HepG2 (cell line): Measurements from ENCODE around the gene RRP36. TPM values are rescaled to one million over a fixed set of nuclear protein-coding genes. Genes with fewer than 3 reads are reported as not detected.

ENCODE experiments used
- ESRRA ChIP-seq: sonication (generic); formaldehyde crosslinking; IDR thresholded peaks from 2 replicates; pipeline ENCODE4 v1.5.1; 2020; ENCODE audit warnings: mild to moderate bottlenecking, low read depth, missing genetic modification reagents
- ETV6 ChIP-seq: sonication (generic); formaldehyde crosslinking; conservative IDR thresholded peaks from 2 replicates; pipeline ENCODE4 v1.4.0; 2020; ENCODE audit warnings: missing genetic modification reagents
- FIP1L1 ChIP-seq: fragments of 200-400 bp; formaldehyde crosslinking; IDR thresholded peaks from 2 replicates; pipeline ENCODE4 v1.6.1; 2018; ENCODE audit warnings: low read depth, mild to moderate bottlenecking, low read length, moderate library complexity, borderline replicate concordance; ENCODE audit not compliant: insufficient read depth
- NRL ChIP-seq: sonication (generic); formaldehyde crosslinking; IDR thresholded peaks from 2 replicates; pipeline ENCODE4 v1.5.0; 2020; ENCODE audit warnings: missing genetic modification reagents, mild to moderate bottlenecking, moderate library complexity, borderline replicate concordance
- RAD51 ChIP-seq: fragments of 450-650 bp; IDR thresholded peaks from 2 replicates; pipeline ENCODE4 v1.6.1; 2016; ENCODE audit warnings: borderline replicate concordance
- RBM39 ChIP-seq: fragments of 200-400 bp; formaldehyde crosslinking; IDR thresholded peaks from one replicate; pipeline ENCODE4 v1.6.1; 2018; ENCODE audit warnings: antibody characterized with exemption, mild to moderate bottlenecking, low read depth, low read length; ENCODE audit not compliant: poor library complexity, severe bottlenecking
- RFX3 ChIP-seq: IDR thresholded peaks from 2 replicates; pipeline ENCODE4 v1.6.1; 2016; ENCODE audit warnings: missing biosample characterization, missing genetic modification reagents
- SMC3 ChIP-seq: IDR thresholded peaks from 2 replicates; pipeline ENCODE4 v1.6.1; 2011; ENCODE audit warnings: low read length, improper control_type of control experiment
- SSRP1 ChIP-seq: IDR thresholded peaks from 2 replicates; pipeline ENCODE4 v1.6.1; 2016; ENCODE audit warnings: control low read depth
- ZIK1 ChIP-seq: sonication (generic); formaldehyde crosslinking; IDR thresholded peaks from 2 replicates; pipeline ENCODE4 v1.5.0; 2020; ENCODE audit warnings: mild to moderate bottlenecking, low read depth, missing genetic modification reagents, borderline replicate concordance
- ZNF414 ChIP-seq: sonication (generic); formaldehyde crosslinking; IDR thresholded peaks from 2 replicates; pipeline ENCODE4 v1.5.0; 2020; ENCODE audit warnings: missing genetic modification reagents
- ZNF589 ChIP-seq: sonication (generic); formaldehyde crosslinking; conservative IDR thresholded peaks from 2 replicates; pipeline ENCODE4 v1.8.0; 2022; ENCODE audit warnings: mild to moderate bottlenecking, moderate library complexity, missing genetic modification reagents
- ZNF704 ChIP-seq: sonication (generic); formaldehyde crosslinking; IDR thresholded peaks from 2 replicates; pipeline ENCODE4 v1.8.1; 2023; ENCODE audit warnings: mild to moderate bottlenecking, inconsistent platforms, moderate library complexity, missing genetic modification reagents, borderline replicate concordance
- ZNF768 ChIP-seq: sonication (generic); formaldehyde crosslinking; IDR thresholded peaks from 2 replicates; pipeline ENCODE4 v1.4.0; 2020; ENCODE audit warnings: missing genetic modification reagents
- ZSCAN29 ChIP-seq: sonication (generic); formaldehyde crosslinking; conservative IDR thresholded peaks from 2 replicates; pipeline ENCODE4 v1.4.0; 2020; ENCODE audit warnings: mild to moderate bottlenecking, missing genetic modification reagents
- polyA plus RNA-seq, 8 experiments: library from polyadenylated mRNA; depleted of rRNA in 3 of 8; stranded (reverse) in 7 of 8; unstranded in 1 of 8; fragments of >200 nt; fragmentation: Illumina TruSeq in 4 of 8; extraction: Trizol in 4 of 8; gene quantifications; 2 replicates each; pipeline versions ENCODE4 v1.2.1 to v1.2.3, GENCODE V29; 2011 to 2016; ENCODE audit warnings: low read depth in 4 of 8, missing spikeins in 1 of 8, mixed read lengths in 1 of 8; ENCODE audit not compliant: insufficient read depth in 1 of 8
- total RNA-seq, 5 experiments: library from RNA; depleted of rRNA; stranded (reverse); fragments of >200 nt; fragmentation: Illumina TruSeq; extraction: Trizol; gene quantifications; 2 replicates each; pipeline ENCODE4 v1.2.3, GENCODE V29; 2016; ENCODE audit warnings: low read depth in 1 of 5
- TF ChIP-seq, protein P1 (sequence below): fragments of 450-650 bp; IDR thresholded peaks from 2 replicates; pipeline ENCODE4 v1.6.1; 2017
- TF ChIP-seq, protein P2 (sequence below): sonication (generic); formaldehyde crosslinking; IDR thresholded peaks from 2 replicates; pipeline ENCODE4 v1.8.1; 2023; ENCODE audit warnings: mild to moderate bottlenecking, missing genetic modification reagents, borderline replicate concordance
- TF ChIP-seq, protein P3 (sequence below): IDR thresholded peaks from 2 replicates; pipeline ENCODE4 v1.6.1; 2016; ENCODE audit warnings: mild to moderate bottlenecking
- TF ChIP-seq, protein P4 (sequence below): sonication (generic); formaldehyde crosslinking; IDR thresholded peaks from 2 replicates; pipeline ENCODE4 v1.9.0; 2021; ENCODE audit warnings: missing genetic modification reagents, borderline replicate concordance
- TF ChIP-seq, protein P5 (sequence below): sonication (generic); formaldehyde crosslinking; IDR thresholded peaks from 2 replicates; pipeline ENCODE4 v1.4.0; 2020; ENCODE audit warnings: mild to moderate bottlenecking, missing genetic modification reagents

Gene RRP36
- total and polyA plus RNA-seq, 2 of the 13 experiments (the other 11 are each of a cell fraction or from before 2014, with no cell fraction given), result 29.5 to 144 TPM

DNA sequence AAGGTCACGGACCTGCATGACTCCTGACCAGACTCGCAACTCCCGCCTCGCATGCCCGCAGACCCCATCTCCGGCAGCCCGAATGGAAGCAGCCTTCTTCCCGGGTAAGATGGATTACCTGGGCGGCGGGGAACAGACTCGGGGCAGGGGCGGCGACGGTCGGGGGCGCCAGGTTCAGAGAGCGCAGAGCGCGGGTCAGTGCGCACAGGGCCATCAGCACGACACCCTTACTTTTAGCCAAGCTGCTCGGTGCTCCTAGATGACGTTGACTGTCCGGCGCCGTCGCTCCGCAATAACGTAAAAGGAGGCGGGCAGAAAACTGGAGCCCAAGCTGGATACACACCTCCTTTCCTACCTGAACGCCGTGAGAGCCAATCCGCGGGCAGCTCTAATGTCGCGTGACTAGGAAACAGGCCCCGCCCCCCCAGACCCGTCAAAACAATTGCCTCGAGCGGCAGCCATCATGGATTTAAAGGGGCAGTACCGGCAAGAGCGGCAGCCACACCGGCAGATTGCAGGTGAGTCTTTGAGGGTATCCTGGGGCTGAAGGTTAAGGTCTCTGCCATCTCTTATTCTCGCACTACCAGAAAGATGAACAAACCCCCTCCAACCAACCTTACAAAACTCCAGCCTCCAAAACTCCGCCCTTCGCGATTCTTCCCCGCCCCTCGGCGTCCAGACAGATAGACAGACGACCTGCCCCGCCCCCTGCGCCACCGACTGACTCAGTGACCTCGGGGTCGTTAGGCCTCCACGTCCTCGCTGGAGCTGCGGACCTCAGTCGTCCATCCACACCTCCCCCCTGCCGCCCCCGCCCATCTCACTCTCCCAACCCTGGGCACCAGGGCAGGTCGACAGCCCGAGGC is 38.0 kb downstream of the RRP36 start, which contains the start of the genes KLC4 and MRPL2 (continued):
- TF ChIP-seq, protein P1, sequence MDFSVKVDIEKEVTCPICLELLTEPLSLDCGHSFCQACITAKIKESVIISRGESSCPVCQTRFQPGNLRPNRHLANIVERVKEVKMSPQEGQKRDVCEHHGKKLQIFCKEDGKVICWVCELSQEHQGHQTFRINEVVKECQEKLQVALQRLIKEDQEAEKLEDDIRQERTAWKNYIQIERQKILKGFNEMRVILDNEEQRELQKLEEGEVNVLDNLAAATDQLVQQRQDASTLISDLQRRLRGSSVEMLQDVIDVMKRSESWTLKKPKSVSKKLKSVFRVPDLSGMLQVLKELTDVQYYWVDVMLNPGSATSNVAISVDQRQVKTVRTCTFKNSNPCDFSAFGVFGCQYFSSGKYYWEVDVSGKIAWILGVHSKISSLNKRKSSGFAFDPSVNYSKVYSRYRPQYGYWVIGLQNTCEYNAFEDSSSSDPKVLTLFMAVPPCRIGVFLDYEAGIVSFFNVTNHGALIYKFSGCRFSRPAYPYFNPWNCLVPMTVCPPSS, result no peak
- TF ChIP-seq ZIK1 (CRISPR knock-in tag), result no peak
- TF ChIP-seq SMC3, result no peak
- TF ChIP-seq, protein P2, sequence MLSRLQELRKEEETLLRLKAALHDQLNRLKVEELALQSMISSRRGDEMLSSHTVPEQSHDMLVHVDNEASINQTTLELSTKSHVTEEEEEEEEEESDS, result no peak
- TF ChIP-seq RBM39, result no peak
- TF ChIP-seq ZNF704 (CRISPR knock-in tag), result no peak
- peak; percentile 50; the same call in 1 of the 2 replicates for TF ChIP-seq ETV6
- 0 out of 2 replicates have a peak, but pooled peaks have one; percentile 27 for TF ChIP-seq ZSCAN29 (CRISPR knock-in tag)
- TF ChIP-seq, protein P3, sequence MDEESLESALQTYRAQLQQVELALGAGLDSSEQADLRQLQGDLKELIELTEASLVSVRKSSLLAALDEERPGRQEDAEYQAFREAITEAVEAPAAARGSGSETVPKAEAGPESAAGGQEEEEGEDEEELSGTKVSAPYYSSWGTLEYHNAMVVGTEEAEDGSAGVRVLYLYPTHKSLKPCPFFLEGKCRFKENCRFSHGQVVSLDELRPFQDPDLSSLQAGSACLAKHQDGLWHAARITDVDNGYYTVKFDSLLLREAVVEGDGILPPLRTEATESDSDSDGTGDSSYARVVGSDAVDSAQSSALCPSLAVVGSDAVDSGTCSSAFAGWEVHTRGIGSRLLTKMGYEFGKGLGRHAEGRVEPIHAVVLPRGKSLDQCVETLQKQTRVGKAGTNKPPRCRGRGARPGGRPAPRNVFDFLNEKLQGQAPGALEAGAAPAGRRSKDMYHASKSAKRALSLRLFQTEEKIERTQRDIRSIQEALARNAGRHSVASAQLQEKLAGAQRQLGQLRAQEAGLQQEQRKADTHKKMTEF (CRISPR knock-in tag), result peak; percentile 59
- TF ChIP-seq SSRP1, result no peak
- TF ChIP-seq ZNF414, result no peak
- peak; percentile 87 for TF ChIP-seq ZNF768 (CRISPR knock-in tag)
- no peak for TF ChIP-seq ZNF589 (CRISPR knock-in tag)
- TF ChIP-seq RFX3 (CRISPR knock-in tag), result no peak
- TF ChIP-seq FIP1L1, result no peak
- TF ChIP-seq, protein P4, sequence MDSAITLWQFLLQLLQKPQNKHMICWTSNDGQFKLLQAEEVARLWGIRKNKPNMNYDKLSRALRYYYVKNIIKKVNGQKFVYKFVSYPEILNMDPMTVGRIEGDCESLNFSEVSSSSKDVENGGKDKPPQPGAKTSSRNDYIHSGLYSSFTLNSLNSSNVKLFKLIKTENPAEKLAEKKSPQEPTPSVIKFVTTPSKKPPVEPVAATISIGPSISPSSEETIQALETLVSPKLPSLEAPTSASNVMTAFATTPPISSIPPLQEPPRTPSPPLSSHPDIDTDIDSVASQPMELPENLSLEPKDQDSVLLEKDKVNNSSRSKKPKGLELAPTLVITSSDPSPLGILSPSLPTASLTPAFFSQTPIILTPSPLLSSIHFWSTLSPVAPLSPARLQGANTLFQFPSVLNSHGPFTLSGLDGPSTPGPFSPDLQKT (CRISPR knock-in tag), result no peak
- no peak for TF ChIP-seq RAD51
- TF ChIP-seq, protein P5, sequence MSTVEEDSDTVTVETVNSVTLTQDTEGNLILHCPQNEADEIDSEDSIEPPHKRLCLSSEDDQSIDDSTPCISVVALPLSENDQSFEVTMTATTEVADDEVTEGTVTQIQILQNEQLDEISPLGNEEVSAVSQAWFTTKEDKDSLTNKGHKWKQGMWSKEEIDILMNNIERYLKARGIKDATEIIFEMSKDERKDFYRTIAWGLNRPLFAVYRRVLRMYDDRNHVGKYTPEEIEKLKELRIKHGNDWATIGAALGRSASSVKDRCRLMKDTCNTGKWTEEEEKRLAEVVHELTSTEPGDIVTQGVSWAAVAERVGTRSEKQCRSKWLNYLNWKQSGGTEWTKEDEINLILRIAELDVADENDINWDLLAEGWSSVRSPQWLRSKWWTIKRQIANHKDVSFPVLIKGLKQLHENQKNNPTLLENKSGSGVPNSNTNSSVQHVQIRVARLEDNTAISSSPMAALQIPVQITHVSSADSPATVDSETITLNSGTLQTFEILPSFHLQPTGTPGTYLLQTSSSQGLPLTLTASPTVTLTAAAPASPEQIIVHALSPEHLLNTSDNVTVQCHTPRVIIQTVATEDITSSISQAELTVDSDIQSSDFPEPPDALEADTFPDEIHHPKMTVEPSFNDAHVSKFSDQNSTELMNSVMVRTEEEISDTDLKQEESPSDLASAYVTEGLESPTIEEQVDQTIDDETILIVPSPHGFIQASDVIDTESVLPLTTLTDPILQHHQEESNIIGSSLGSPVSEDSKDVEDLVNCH (CRISPR knock-in tag), result no peak
- peak; percentile 68 for TF ChIP-seq ESRRA (CRISPR knock-in tag)
- peak; percentile 74; the same call in 1 of the 2 replicates for TF ChIP-seq NRL (CRISPR knock-in tag)
